NCI-H2196 treated with DMSO at 0.1 percent for 48 hours (cell line): ENCODE results near the gene MAOB.
A peak's percentile ranks its signal among the peaks of the same experiment; 100 is the strongest.

Experiments
- DNase-seq: peaks from one replicate; lab custom pipeline; 2025; ENCODE audit not compliant: unreplicated experiment; lab: John Stamatoyannopoulos, UW

MAOB gene

DNA sequence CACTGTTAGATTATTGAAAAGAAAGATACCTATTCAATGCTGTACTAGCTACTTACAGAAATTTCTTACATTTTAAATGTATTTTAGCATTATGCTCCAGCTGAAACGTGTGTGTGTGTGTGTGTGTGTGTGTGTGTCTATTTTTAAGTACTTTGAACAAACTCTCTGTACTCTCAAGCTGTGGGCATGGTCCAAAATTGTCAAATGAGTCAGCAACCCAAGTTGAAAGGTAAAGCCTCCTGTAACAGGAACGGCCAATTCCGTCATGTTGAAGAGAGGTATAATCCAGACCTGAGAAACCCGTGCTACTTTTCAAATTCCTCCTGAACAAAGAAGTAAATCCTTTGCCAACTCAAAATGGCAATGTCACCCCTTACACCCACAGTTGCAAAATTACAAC is 20.5 kb downstream of the MAOB start:
- no peak for DNase-seq

DNA sequence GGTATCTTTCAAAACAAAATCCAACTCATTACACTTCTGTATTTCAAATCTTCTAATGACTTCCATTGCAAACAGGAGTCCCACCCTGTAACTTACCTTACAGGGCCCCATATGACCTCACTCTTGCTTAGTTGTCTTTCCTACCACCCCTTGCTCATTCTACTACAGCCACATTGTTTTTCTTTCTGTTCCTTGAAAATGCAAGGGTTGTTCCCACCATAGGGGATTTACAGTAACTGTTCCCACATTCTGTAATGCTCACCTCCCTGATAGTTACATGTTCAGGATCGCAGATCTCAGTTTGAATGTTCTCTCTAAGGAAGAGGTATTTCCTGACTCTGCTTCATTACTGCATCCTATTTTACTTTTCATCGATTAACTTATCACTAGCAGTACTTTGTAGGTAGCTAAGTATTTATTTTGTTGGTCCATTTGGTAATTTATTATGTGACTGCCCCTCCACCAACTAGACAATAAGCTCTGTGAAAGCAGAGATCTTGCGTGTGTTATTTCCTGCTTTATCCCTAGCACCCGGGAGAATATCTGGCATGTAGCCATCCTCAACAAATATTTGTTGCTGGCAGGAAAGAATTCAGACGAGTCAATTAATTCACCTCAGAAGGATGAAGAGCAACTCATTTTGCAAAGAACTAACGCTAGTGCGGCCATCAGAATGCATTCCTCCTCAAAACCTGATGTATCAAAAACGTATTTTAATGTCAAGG is 21.4 kb downstream of the MAOB start:
- DNase-seq, result peak; percentile 54

DNA sequence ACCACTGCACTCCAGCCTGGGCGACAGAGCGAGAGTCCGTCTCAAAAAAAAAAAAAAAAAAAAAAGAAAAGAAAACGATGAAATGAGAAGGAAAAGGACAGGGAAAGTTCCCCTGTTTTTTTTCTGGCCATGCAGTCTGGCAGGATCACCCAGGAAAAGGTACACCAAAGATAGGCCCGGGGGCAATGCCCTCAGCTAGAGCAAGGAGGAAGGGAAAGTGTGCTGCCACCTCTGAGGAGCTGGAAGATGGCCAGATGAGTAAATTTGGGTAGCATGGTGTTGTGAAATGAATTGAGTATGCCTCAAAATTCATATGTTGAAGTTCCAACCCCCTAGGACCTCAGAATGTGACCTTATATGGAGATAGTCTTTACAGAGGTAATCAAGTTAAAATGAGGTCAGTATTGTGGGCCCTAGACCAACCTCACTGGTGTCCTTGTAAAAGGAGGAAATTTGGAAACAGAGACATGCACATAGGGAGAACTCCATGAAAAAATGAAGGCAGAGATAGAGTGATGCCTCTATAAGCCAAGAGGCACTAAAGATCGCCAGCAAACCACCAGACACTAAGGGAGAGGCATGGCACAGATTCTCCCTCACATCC is 28.9 kb downstream of the MAOB start:
- DNase-seq, result no peak

DNA sequence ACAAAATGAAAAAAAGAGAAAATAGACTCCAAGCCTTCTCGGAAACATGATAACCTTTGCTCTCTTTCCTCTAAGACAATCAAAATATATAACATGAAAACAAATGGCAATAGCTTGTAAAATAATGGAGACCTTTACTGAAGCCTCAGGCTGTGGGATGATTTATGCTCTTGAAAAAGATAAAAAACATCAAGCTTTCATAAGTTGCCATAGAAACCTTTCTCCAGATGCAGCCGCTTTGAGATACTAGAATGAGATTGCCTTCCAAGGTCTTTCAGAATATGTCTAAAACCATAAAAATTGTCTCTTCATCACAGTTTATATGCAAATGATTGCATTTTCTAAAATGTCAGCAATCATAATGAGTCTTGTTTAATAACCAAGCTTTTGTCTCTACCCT is 31.6 kb downstream of the MAOB start:
- DNase-seq, result no peak

DNA sequence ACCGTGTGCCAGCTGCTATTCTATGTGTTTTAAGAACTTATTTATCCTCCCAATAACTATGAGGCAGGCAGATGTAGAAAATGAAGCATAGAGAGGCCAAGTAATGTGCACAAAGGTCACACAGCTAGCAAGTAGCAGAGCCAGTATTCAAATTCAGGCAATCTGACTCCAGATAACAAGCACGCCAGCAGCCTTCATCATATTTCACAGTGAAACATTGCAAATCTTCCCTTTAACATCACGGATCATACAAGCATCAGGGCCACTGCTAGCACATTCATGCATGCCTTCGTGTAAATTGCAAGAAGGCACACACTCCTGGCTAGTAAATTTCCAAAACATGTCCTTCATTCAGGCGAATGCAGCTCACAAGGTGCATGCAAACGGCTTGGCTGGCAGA is 33.1 kb downstream of the MAOB start:
- DNase-seq, result no peak

- no peak for DNase-seq
Observed at GRCh38 chrX:43847352-43847751, 34.9 kb downstream of the MAOB start.

DNA sequence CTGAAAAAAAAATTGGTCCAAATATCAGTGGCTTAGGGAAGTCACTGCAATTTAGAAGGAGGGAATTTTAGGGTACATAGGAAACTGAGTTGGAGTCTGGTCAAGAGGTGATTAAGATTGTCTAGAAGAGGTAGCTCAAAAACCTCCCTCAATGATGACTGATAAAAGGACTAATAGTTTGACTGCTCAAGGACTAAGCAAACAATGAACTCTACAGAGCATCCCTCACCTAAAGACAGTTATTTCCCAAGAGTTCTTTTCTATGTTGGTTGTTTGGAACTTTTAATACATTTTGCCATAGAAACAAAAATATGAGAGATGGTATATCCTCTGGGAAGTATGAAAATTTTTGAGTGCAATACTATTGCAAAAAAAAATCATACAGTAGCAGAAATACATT is 35.7 kb downstream of the MAOB start:
- no peak for DNase-seq

DNA sequence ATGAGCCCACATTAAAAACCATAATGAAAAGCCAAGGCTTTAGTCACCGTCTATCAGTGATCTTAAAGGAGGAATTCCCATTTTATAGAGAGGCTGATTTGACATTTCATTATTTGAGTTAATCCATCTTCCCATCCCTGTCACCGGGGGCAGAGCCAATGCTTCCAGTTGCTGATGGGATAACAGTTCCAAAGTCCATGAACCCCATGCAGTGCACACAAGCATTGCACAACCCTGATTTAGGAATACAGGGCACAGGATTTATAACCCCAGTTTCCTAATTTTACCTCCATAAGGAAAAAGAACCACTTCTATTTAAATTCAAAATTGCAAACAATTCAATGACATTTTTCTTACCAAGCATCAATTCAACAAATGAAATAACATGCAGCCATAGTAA is 36.5 kb downstream of the MAOB start:
- no peak for DNase-seq

- no peak for DNase-seq
Observed at GRCh38 chrX:43840265-43840664, 42.0 kb downstream of the MAOB start.

GRCh38 chrX:43836435-43837184 is 45.6 kb downstream of the MAOB start:
- DNase-seq, result no peak

DNA sequence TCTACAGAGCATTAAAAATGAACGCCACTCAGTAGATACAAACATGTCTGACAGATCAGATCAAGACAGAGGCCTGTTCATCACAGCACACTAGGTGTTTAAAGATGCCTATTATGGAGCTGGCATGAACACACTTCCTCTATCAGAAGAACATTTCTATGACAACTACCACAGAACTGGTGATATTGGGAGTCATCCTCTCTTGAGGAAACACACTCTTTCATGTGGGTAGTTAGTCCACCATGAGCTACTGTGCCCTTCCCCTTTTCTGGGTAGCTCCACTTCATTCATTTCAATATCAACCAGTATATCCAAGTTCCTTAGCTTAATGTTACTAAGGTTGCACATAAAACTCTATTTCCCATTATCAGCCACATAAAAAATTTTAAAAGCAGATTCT is 46.7 kb downstream of the MAOB start:
- no peak for DNase-seq

- DNase-seq, result no peak
Observed at GRCh38 chrX:43827791-43828190, 54.5 kb downstream of the MAOB start.

GRCh38 chrX:43822014-43822413 is 60.2 kb downstream of the MAOB start:
- DNase-seq, result no peak

DNA sequence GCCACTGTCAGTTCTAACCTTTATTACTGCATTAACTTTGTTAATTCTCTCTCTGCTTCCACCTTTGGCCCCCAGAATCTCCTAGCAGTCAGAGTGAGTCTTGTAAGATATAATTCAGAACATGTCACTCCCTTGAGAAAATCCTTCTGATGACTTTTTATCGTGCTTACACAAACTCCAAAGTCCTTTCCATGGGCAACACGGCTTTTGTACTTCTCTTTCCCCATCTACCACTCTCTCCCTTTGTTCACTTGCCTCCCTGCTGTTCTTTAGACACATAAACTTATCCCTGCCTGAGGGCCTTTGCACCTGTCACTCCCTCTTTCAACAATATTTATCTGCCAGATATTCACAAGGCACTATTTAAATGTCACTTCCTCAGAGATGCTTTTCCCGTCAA is 64.8 kb downstream of the MAOB start:
- DNase-seq, result no peak

DNA sequence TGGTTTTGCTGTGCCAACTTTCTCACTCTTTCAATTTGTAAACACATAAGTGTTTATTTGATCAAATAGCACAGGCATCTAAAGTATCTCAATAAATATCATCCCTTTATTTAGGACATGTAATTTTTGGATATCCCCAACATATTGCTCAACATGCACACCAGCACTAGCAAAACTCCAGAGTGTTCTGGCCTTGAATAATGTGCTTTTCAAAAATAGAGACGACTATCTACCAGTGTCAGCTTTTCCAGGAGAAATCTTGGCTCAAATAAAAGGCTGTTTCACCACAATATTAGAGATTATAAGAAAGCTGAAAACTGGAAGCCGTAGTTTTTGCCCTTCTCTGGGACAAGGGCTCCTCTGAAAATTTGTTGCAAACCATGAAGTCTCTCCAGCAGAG is 67.0 kb downstream of the MAOB start:
- DNase-seq, result no peak

DNA sequence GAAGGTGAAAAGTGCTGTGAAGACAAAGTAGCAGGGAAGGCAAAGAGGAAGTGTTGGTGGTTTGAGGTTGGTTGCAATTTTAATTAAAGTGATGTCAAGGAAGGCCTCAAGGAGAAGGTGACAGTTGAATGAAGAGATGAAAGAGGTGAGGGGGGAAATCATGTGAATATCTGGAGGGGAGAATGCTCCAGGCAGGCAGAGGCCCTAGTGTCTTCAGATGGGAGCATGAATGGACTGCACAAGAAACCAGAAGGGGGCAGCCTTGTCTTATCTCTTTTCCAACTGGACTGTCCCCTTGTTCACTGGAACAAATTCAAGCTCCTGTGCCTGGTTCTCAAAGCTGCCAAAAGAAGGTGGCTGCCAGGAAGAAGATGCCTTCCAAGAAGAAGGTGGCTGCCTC is 68.4 kb downstream of the MAOB start:
- DNase-seq, result no peak

GRCh38 chrX:43813319-43813718 is 68.9 kb downstream of the MAOB start:
- DNase-seq, result no peak

GRCh38 chrX:43809463-43809862 is 72.8 kb downstream of the MAOB start:
- DNase-seq, result no peak

DNA sequence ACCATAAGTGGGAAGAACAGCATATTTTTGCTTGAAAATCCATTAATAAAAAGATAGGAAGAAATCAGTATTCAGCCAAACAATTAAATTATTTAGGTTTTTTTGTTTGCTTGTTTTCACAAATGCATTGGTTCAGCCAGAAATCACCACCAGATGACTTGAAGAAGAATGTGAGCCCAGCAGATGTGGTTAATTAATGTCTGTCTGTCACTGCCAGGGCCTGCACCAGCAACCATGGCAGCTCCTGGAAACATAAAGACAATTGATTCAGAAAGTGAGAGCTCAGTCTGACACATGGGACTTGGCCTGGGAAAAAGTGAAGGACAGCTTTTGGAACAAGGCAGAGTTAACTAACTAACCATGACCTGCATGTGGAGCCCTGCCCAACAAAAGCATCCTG is 74.0 kb downstream of the MAOB start:
- no peak for DNase-seq

DNA sequence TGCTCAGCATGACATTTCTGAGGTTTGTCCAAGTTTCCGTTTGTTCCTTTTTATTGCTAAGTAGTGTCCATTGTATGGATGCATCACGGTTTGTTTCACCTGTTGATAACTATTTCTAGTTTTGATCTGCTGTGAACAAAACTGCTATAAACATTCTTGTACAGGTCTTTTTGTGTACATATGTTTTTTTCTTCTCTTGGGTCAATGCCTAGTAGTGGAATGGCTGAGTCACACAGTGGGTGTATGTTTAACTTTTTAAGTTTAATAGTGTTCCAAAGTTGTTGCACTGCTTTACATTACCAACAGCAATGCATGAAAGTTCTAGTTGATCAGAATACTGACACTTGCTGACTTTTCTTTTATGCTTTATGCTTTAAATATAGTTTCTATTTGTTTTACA is 76.7 kb downstream of the MAOB start:
- DNase-seq, result no peak

DNA sequence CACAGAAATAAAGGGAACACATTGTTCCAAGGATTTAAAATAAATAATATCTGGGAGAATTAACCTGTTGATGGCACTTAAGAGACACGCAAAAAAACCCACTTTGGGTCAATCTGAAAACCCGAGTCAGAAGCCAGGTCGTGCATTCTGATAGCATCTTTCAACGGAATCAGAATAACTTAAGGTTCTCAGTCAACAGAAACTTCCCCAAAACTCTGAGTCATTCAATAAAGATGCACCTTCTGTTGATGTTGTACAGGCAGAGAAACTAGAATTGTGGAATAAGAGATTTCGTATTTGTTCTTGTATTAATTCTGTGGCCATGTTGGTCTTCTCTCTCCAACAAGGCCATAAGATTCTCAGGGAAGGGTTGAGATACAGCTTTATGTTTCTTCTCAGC is 78.2 kb downstream of the MAOB start:
- DNase-seq, result no peak

DNA sequence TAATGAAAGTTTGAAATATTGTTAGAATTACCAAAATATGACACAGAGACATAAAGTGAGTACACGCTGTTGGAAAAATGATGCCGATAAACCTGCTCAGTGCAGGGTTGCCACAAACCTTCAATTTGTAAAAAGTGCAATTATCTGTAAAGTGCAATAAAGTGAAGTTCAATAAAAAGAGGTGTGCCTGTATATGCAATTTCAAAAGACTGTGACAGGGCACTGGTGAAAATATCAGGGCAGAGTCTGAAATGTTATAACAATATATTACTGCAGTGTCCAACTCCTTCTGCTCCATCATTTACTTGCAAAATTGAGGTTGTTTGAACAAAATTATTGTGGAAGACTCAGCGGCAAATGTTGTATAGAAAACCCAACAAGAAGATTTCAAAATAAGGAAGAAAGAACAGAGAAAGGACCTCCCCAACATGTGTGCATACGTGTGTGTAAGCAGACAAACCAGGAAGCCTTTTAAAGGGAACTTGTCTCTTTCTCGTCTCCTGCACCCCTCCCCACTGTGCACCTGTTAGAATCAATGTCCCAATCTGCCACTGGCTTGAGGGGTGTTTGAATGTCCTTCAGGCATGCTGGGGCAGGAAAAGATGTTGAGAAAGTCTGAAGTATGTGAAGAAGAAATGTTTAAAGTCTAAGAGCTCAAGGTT is 96.2 kb downstream of the MAOB start:
- no peak for DNase-seq
